GM12864 (cell line): ENCODE measurements around the gene C1orf159.

ENCODE experiments used
- DNase-seq: peaks from one replicate; pipeline ENCODE4 v3.0.0-alpha.2; 2011; ENCODE audit warnings: low read depth
- H3K4me3 ChIP-seq: 2 replicates; pipeline ENCODE4 v1.5.1; 2011; ENCODE audit warnings: mild to moderate bottlenecking, low read depth, low read length, control low read depth
- TF ChIP-seq, protein P1 (sequence below): IDR thresholded peaks from 2 replicates; pipeline ENCODE4 v1.5.1; 2011; ENCODE audit warnings: low read depth, mild to moderate bottlenecking, moderate library complexity, low read length, control low read depth, inconsistent platforms; ENCODE audit errors: missing control alignments

Gene C1orf159

DNA sequence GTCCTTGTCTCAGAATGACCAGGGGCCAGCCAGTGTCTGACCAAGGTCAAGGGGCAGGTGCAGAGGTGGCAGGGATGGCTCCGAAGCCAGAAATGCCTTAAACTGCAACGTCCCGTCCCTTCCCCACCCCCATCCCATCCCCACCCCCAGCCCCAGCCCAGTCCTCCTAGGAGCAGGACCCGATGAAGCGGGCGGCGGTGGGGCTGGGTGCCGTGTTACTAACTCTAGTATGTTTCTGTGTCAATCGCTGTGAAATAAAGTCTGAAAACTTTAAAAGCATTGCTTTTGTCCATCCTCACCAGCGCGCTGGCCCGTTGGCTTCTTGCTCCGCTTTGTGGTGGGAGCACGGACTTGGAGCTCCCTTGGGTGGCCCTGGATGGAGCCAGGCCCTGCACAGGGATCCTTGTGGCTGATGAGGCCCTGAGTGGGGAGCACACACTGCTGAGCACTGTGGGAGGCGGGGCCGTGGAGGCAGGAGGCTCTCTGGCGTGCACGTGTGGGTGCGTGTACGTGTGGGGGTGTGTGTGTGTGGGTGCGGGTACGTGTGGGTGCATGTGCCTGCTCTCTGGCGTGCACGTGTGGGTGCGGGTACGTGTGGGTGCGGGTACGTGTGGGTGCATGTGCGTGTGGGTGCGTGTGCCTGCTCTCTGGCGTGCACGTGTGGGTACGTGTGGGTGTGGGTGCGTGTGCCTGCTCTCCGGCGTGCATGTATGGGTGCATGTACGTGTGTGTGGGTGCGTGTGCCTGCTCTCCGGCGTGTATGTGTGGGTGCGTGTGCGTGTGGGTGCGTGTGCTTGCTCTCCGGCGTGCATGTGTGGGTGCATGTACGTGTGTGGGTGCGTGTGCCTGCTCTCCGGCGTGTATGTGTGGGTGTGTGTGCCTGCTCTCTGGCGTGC lies 59.8 kb downstream of the C1orf159 start:
- no peak overlapping the region for H3K4me3 ChIP-seq
- TF ChIP-seq, protein P1, sequence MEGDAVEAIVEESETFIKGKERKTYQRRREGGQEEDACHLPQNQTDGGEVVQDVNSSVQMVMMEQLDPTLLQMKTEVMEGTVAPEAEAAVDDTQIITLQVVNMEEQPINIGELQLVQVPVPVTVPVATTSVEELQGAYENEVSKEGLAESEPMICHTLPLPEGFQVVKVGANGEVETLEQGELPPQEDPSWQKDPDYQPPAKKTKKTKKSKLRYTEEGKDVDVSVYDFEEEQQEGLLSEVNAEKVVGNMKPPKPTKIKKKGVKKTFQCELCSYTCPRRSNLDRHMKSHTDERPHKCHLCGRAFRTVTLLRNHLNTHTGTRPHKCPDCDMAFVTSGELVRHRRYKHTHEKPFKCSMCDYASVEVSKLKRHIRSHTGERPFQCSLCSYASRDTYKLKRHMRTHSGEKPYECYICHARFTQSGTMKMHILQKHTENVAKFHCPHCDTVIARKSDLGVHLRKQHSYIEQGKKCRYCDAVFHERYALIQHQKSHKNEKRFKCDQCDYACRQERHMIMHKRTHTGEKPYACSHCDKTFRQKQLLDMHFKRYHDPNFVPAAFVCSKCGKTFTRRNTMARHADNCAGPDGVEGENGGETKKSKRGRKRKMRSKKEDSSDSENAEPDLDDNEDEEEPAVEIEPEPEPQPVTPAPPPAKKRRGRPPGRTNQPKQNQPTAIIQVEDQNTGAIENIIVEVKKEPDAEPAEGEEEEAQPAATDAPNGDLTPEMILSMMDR = no peak
- no peak for DNase-seq

GRCh38 chr1:1054971-1055370 lies 60.9 kb downstream of the C1orf159 start:
- TF ChIP-seq, protein P1 = no peak
- DNase-seq = no peak
- H3K4me3 ChIP-seq = no peak overlapping the region

DNA sequence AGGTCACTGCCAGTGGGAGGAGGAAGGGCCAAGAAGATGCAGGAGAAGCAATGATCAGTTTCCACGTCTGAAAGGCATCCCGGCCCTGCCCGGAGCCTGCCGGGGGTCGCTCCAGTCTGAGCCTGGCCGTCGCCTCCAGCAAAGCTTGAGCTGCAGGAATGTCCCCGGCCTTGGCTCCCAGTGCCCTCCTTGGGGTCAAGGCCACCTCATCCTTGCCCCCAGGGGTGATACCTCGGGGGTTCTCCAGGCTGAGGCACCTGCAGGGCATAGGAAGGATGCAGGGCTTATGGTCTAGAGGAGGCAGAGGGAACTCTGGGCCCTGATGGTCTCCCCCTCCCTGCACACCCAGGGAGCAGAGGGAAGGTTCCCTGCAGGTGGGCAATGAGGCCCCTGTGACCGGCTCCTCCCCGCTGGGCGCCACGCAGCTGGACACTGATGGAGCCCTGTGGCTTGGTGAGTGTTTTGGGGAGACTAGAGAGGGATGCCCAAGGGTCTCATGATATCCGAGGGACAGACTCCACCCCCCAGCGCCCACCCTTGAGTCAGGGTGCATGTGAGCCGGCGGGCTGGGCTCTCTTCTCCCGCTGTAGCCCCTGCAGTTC lies 61.7 kb downstream of the C1orf159 start:
- no peak for DNase-seq
- TF ChIP-seq, protein P1 = no peak
- no peak overlapping the region for H3K4me3 ChIP-seq

DNA sequence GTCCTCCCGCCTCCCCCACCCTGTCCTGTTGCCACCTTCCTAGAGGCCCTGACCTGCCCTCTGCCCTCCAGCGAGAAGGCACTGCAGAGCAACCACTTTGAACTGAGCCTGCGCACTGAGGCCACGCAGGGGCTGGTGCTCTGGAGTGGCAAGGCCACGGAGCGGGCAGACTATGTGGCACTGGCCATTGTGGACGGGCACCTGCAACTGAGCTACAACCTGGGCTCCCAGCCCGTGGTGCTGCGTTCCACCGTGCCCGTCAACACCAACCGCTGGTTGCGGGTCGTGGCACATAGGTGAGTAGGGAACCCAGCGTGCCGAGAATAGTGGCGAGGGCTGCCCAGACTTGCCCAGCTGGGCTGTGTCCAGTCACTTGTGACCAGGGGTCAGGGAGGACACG lies 62.2 kb downstream of the C1orf159 start:
- TF ChIP-seq, protein P1 = no peak
- H3K4me3 ChIP-seq = no peak overlapping the region
- no peak for DNase-seq

- TF ChIP-seq, protein P1 = no peak
- no peak for DNase-seq
- H3K4me3 ChIP-seq = no peak overlapping the region
Observed at GRCh38 chr1:1053022-1053421, 62.9 kb downstream of the C1orf159 start.

DNA sequence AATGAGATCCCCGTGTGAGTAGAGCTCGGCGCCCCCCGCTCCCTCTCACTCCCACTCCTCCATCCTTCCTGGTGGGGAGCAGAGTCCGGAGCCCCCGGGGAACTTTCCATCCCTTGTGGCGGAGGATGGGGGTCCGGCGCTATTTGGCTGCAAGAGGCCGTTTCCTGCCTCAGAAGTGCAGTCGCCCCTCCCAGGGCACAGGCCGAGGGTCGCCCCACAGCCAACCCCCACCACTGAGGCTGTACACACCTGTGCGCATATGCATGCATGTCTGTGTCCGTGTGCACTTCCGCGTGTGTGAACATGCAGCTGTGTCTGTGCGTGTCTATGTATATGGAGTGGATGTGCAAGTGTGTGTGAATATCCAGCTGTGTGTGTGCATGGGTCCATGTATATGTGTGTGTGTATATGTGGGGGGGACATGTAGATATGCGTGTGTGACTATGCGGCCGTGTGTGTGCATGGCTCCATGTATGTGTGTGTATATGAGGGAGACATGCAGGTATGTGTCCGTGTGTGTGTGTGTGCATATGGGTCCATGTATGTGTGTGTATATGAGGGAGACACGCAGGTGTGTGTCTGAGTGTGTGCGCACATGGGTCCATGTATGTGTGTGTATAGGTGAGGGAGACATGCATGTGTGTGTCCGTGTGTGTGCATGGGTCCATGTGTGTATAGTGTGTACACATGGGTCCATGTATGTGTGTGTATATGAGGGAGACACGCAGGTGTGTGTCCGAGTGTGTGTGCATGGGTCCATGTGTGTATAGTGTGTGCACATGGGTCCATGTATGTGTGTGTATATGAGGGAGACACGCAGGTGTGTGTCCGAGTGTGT lies 63.7 kb downstream of the C1orf159 start:
- no peak overlapping the region for H3K4me3 ChIP-seq
- no peak for DNase-seq
- TF ChIP-seq, protein P1 = no peak
